Stimulated activated memory B cell treated with anti-CD40 and anti-IgM and Interleukin-4, amounts not matched to agents 10 μg/mL and 1 μg/mL and 100 μg/mL, for 72 hours (primary cell): ENCODE measurements around the gene TFF2.
A peak's percentile ranks its signal among the peaks of the same experiment; 100 is the strongest.

Source experiments
- ATAC-seq: fragments of 150-1000 bp; cut with Tn5 transposase; 2 replicates; pipeline ENCODE4 v1.10.0; 2021
- H3K27ac Mint-ChIP-seq: one replicate; pipeline ENCODE4 v1.8.0; 2022; ENCODE audit warnings: mild to moderate bottlenecking, mixed read lengths
- H3K27me3 Mint-ChIP-seq: one replicate; pipeline ENCODE4 v1.8.0; 2022; ENCODE audit warnings: mixed read lengths
- H3K36me3 Mint-ChIP-seq: one replicate; pipeline ENCODE4 v1.8.0; 2022; ENCODE audit warnings: mixed read lengths
- H3K4me1 Mint-ChIP-seq: one replicate; pipeline ENCODE4 v1.8.0; 2022; ENCODE audit warnings: mixed read lengths
- H3K4me3 Mint-ChIP-seq: one replicate; pipeline ENCODE4 v1.8.0; 2022; ENCODE audit warnings: mild to moderate bottlenecking, moderate library complexity, mixed read lengths
- H3K9me3 Mint-ChIP-seq: one replicate; pipeline ENCODE4 v1.8.0; 2022; ENCODE audit warnings: mixed read lengths

Gene TFF2

GRCh38 chr21:42332557-42333317 is 18.1 kb downstream of the TFF2 start:
- Mint-ChIP-seq H3K4me3 (no peak overlapping the region), H3K36me3 (peaks cover 12% of the 10 kb centered on the region), H3K27me3 (peaks cover 59% of the 10 kb centered on the region), H3K4me1 (peaks cover 13% of the 10 kb centered on the region), H3K9me3 (peaks cover 12% of the 10 kb centered on the region), H3K27ac (no peak overlapping the region)
- ATAC-seq, result no peak

DNA sequence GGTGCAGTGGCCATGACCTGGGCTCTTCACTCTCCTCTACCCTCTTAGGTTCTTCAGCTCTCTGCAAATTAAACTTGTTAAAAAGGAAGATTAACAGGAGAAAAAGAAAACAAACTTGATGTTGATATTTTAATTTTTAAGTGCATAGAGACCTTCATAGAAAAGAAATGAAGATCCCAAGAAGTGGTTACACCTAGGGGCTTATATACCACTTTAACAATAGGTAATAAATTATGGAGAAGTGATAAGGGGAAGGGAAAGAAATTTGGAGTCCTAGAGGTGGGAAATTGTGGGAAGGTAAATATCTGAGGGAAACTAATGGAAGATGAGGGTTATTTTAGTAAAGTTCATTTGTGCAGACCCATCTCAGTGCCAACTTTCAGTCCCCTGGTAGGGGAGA is 19.1 kb downstream of the TFF2 start:
- H3K27me3 Mint-ChIP-seq, result peaks cover 53% of the 10 kb centered on the region

DNA sequence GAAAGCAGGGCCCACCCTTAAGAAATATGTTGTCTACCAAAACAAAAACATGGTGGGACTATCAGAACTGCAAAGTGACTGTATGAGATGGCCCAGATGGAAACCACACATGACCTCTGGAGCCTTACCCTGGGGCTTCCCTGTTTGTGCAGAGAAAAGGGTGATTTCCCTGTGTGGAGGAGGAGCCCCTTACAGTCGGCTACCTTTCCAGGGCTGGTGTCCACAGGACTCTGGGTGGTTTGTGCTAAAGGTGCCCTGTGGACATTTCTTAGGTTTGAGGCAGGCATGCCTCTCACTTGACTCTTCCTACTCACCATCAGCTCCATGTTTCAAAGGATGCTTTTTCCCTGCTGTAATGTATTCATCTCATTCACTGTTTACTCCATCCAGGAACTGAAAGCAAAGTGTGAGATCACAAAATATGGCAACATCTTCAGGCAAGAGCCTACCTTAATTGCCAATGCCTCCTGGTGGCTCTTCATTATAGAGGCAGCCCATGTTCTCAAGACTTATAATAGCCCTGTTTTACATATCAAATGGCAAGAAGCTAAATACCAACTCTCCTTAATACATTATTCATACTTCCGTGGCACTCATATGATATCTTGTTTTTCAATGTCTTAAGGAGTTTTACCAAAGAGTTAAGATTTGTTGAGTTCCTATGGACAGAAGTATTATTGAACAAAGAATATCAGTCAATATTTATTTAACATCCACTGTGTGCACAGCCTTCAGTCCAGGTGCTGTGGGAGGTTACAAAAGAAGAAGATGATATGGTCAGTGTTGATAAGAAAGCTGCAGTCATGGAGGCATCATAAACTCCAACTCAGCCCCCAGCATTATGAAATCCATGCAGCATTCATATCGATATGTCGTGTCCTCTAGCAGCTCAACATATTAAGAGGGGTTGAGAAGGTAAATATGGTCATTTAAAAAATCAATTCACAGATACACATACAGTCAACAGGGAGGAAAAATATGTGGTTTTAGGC is 20.1 kb downstream of the TFF2 start:
- Mint-ChIP-seq H3K36me3 (peaks cover 12% of the 10 kb centered on the region), H3K4me1 (peaks cover 7% of the 10 kb centered on the region), H3K4me3 (no peak overlapping the region), H3K27ac (peak overlapping the region; percentile 14), H3K27me3 (peaks cover 57% of the 10 kb centered on the region), H3K9me3 (peaks cover 14% of the 10 kb centered on the region)
- peak; percentile 79 for ATAC-seq

More for the DNA sequence above, 19.1 kb downstream of the TFF2 start:
- ATAC-seq, result no peak
- Mint-ChIP-seq H3K27ac (no peak overlapping the region), H3K4me3 (no peak overlapping the region), H3K9me3 (peaks cover 12% of the 10 kb centered on the region), H3K4me1 (peaks cover 7% of the 10 kb centered on the region), H3K36me3 (peaks cover 12% of the 10 kb centered on the region)

GRCh38 chr21:42324896-42325295 is 25.9 kb downstream of the TFF2 start:
- peaks cover 61% of the 10 kb centered on the region for H3K27me3 Mint-ChIP-seq
- peaks cover 4% of the 10 kb centered on the region for H3K4me1 Mint-ChIP-seq
- no peak overlapping the region for H3K4me3 Mint-ChIP-seq
- no peak for ATAC-seq
- H3K36me3 Mint-ChIP-seq, result no peaks in the 10 kb centered on the region
- H3K9me3 Mint-ChIP-seq, result peaks cover 3% of the 10 kb centered on the region
- no peak overlapping the region for H3K27ac Mint-ChIP-seq

DNA sequence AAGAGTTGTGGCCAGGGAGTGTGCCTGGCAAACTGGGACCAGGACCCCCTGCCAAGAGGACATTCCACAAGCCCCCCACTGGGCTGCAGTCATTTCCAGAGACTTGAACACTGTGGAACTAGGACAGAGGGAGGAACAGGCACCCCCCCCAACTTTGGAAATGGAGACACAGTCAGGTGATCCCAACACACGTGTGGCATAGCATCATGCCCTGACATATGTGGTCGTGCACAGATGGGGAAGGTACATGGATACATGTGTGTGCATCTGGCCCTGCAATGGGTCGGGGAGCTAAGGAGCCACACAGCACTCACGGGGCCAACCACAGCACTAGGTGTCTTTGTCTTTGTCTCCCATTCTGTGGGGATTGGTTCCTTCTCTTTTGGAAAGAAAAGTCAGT is 28.9 kb downstream of the TFF2 start:
- ATAC-seq, result no peak

GRCh38 chr21:42321231-42321630 is 29.6 kb downstream of the TFF2 start:
- peaks cover 3% of the 10 kb centered on the region for H3K9me3 Mint-ChIP-seq
- peaks cover 79% of the 10 kb centered on the region for H3K27me3 Mint-ChIP-seq
- peaks cover 13% of the 10 kb centered on the region for H3K4me1 Mint-ChIP-seq
- H3K4me3 Mint-ChIP-seq, result no peak overlapping the region
- no peaks in the 10 kb centered on the region for H3K36me3 Mint-ChIP-seq
- no peak for ATAC-seq
- peak overlapping the region; percentile 28 for H3K27ac Mint-ChIP-seq

More for the DNA sequence above, 28.9 kb downstream of the TFF2 start:
- Mint-ChIP-seq H3K27me3 (peaks cover 79% of the 10 kb centered on the region), H3K36me3 (no peaks in the 10 kb centered on the region), H3K4me1 (peaks cover 13% of the 10 kb centered on the region), H3K4me3 (no peak overlapping the region), H3K9me3 (peaks cover 3% of the 10 kb centered on the region), H3K27ac (peak overlapping the region; percentile 28)

DNA sequence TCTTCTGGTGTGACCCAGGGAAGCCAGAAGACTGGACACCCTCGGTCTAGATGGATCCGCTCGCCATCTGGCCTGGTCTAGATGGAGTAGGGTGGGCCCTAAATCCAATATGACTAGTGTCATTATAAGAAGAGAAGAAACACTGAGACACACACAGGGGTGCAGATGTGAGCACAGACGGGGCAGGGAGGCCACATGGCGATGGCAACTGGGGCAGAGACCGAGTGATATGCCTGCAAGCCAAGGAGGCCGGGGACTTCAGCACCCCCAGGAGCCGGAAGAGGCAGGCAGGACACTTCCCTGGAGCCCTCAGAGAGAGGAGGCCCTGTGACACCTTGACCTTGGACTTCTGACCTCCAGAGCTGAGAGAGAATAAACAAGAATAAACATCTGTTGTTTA is 30.0 kb downstream of the TFF2 start:
- Mint-ChIP-seq H3K27ac (peak overlapping the region; percentile 28), H3K36me3 (no peaks in the 10 kb centered on the region)

DNA sequence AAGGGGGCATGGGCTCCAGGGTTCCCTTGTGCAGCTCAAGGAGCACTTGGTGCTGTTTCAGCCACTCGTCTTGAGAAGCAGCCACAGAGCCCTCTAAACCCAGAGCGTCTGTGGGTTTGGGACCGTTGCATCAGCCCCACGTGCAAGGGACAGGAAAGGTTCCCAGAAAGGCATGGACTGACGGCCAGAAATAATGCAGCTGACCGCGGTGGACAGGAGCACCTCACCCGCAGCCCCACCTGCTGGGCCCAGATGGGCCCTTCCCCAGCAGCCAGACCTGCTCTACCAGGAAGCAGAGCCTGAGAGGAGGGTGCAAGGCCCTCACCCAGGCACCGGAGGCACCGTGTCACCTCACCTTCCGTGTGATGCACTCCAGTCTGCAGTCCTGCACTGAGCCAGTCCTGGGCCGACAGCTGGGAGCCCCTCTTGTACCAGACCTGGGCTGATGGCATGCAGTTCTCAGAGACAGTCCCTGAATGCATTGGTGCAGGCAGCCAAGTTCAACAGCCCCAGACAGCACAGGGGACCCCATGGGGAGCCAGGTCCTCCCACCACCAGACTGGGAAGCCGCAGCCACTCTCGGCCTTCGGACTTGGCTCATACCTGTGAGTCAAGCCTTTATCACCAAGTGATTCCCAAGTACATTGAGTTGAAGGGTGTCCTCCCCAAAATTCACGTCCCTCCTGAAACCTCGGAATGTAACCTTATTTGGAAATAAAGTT is 30.8 kb downstream of the TFF2 start:
- ATAC-seq, result peak; percentile 25
- peak overlapping the region; percentile 25 for H3K27ac Mint-ChIP-seq
- H3K9me3 Mint-ChIP-seq, result no peaks in the 10 kb centered on the region
- peaks cover 13% of the 10 kb centered on the region for H3K4me1 Mint-ChIP-seq
- H3K4me3 Mint-ChIP-seq, result no peak overlapping the region
- H3K36me3 Mint-ChIP-seq, result no peaks in the 10 kb centered on the region
- H3K27me3 Mint-ChIP-seq, result peaks cover 67% of the 10 kb centered on the region

More for the DNA sequence above, 30.0 kb downstream of the TFF2 start:
- Mint-ChIP-seq H3K27me3 (peaks cover 75% of the 10 kb centered on the region), H3K4me3 (no peak overlapping the region), H3K9me3 (peaks cover 2% of the 10 kb centered on the region), H3K4me1 (peaks cover 13% of the 10 kb centered on the region)
- no peak for ATAC-seq

GRCh38 chr21:42319376-42319775 is 31.4 kb downstream of the TFF2 start:
- H3K4me1 Mint-ChIP-seq, result peaks cover 13% of the 10 kb centered on the region
- peak overlapping the region; percentile 25 for H3K27ac Mint-ChIP-seq
- peak; percentile 80 for ATAC-seq
- no peak overlapping the region for H3K4me3 Mint-ChIP-seq
- H3K36me3 Mint-ChIP-seq, result no peaks in the 10 kb centered on the region
- H3K9me3 Mint-ChIP-seq, result no peaks in the 10 kb centered on the region
- peaks cover 61% of the 10 kb centered on the region for H3K27me3 Mint-ChIP-seq

GRCh38 chr21:42317826-42318746 is 32.7 kb downstream of the TFF2 start:
- ATAC-seq, result no peak
- no peaks in the 10 kb centered on the region for H3K9me3 Mint-ChIP-seq
- H3K4me3 Mint-ChIP-seq, result no peak overlapping the region
- peaks cover 48% of the 10 kb centered on the region for H3K27me3 Mint-ChIP-seq
- no peak overlapping the region for H3K27ac Mint-ChIP-seq
- no peaks in the 10 kb centered on the region for H3K36me3 Mint-ChIP-seq
- peaks cover 13% of the 10 kb centered on the region for H3K4me1 Mint-ChIP-seq

- Mint-ChIP-seq H3K36me3 (no peaks in the 10 kb centered on the region), H3K9me3 (no peaks in the 10 kb centered on the region), H3K4me1 (peaks cover 13% of the 10 kb centered on the region), H3K4me3 (no peak overlapping the region), H3K27me3 (peaks cover 40% of the 10 kb centered on the region), H3K27ac (no peak overlapping the region)
- ATAC-seq, result no peak
Measured at GRCh38 chr21:42317341-42317741, 33.5 kb downstream of the TFF2 start.

GRCh38 chr21:42316891-42317290 is 33.9 kb downstream of the TFF2 start:
- Mint-ChIP-seq H3K4me1 (peaks cover 13% of the 10 kb centered on the region), H3K27ac (no peak overlapping the region), H3K36me3 (no peaks in the 10 kb centered on the region), H3K9me3 (no peaks in the 10 kb centered on the region), H3K27me3 (peaks cover 36% of the 10 kb centered on the region), H3K4me3 (no peak overlapping the region)
- ATAC-seq, result no peak

DNA sequence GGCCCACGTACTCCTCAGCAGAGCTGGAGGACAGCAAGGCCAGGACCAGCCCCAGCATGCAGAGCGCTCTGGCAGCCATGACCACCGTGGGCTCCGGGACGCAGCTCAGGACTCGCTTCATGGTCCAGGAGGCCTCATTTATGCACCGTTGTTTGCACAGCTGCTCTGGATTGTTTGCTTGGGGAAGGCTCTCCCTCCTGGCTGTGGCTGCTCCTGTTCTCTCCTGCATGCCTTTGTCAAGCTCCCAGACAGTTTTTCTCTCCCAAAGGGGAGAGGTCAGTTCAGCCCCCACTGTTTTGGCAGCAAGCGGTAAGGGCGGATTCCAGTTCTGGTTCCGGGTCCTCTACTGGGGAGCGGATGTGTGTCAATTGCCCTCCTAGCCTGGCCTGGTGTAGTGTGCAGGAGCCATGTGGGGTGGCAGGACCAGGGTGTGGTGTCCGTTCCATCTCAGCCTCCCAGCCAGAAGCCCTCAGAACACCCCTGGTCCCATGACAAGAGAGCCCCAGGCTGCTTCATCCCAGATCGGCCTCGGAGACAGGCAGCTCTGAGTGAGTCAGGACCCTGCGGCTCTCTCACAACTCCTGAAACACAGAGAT is 35.4 kb downstream of the TFF2 start, which contains the start of gene TFF3:
TSS of gene TFF3 (minus strand) at position 114 of the 596 bp plus-strand sequence. CDS start at position 79, 35 bp downstream.
- H3K4me3 Mint-ChIP-seq, result no peak within 1 kb of the TSS
- H3K9me3 Mint-ChIP-seq, result no peaks in the 10 kb centered on the region
- no peak for ATAC-seq
- peaks cover 21% of the 10 kb centered on the region for H3K27me3 Mint-ChIP-seq
- H3K4me1 Mint-ChIP-seq, result peaks cover 13% of the 10 kb centered on the region
- no peak within 1 kb of the TSS for H3K27ac Mint-ChIP-seq
- H3K36me3 Mint-ChIP-seq, result no peaks in the 10 kb centered on the region
